Caco-2 (cell line): Measurements from ENCODE around the gene PIM2. TPM values are rescaled to one million over a fixed set of nuclear protein-coding genes. Genes with fewer than 3 reads are reported as not detected.

Experiments used
- BruUV-seq: library from RNA; stranded (reverse); fragments of 400-500 nt; replicated peaks from 2 replicates; lab custom pipeline; 2021; lab: Mats Ljungman, UMichigan
- CTCF ChIA-PET: fragments of 300-600 bp; sonication (Branson Sonifier 250); formaldehyde crosslinking; loops from one replicate; lab custom pipeline; 2022; ENCODE audit warnings: antibody characterized with exemption; lab: Charles Lee
- POLR2A ChIA-PET: fragments of 300-600 bp; sonication (Branson Sonifier 250); formaldehyde crosslinking; loops from one replicate; lab custom pipeline; 2022; ENCODE audit warnings: antibody characterized with exemption; lab: Charles Lee
- DNase-seq, 2 experiments: peaks; one replicate each; pipeline versions ENCODE4 v3.0.0 to v3.0.0-alpha.2; 2020 to 2022
- H3K27me3 ChIP-seq: replicated peaks from 2 replicates; pipeline ENCODE4 v1.6.0; 2011; ENCODE audit warnings: low read length; ENCODE audit not compliant: control insufficient read depth, insufficient read depth
- H3K36me3 ChIP-seq: 2 replicates; pipeline ENCODE4 v1.5.1; 2011; ENCODE audit warnings: low read length; ENCODE audit not compliant: control insufficient read depth, insufficient read depth
- H3K4me1 ChIP-seq: fragments of 250-450 bp; sonication (Bioruptor Pico); 2 replicates; pipeline ENCODE4 v1.5.1; 2020; ENCODE audit warnings: mild to moderate bottlenecking
- H3K4me3 ChIP-seq: 2 replicates; pipeline ENCODE4 v1.5.1; 2011; ENCODE audit warnings: low read depth, mild to moderate bottlenecking, control low read depth, low read length
- H3K9me3 ChIP-seq: fragments of 250-450 bp; sonication (Bioruptor Pico); 2 replicates; pipeline ENCODE4 v1.5.1; 2020; ENCODE audit warnings: mild to moderate bottlenecking, moderate library complexity
- H3K27ac Mint-ChIP-seq: one replicate; pipeline ENCODE4 v1.8.0; 2022; ENCODE audit warnings: mixed read lengths; ENCODE audit not compliant: unreplicated experiment
- H3K27me3 Mint-ChIP-seq: one replicate; pipeline ENCODE4 v1.8.0; 2022; ENCODE audit warnings: mixed read lengths; ENCODE audit not compliant: insufficient read depth, unreplicated experiment
- H3K36me3 Mint-ChIP-seq: one replicate; pipeline ENCODE4 v1.8.0; 2022; ENCODE audit warnings: mild to moderate bottlenecking, mixed read lengths; ENCODE audit not compliant: insufficient read depth, unreplicated experiment
- H3K4me1 Mint-ChIP-seq: one replicate; pipeline ENCODE4 v1.8.0; 2022; ENCODE audit warnings: low read depth, mixed read lengths; ENCODE audit not compliant: unreplicated experiment
- H3K4me3 Mint-ChIP-seq: one replicate; pipeline ENCODE4 v1.8.0; 2022; ENCODE audit warnings: mild to moderate bottlenecking, moderate library complexity, mixed read lengths; ENCODE audit not compliant: unreplicated experiment
- H3K9me3 Mint-ChIP-seq: one replicate; pipeline ENCODE4 v1.8.0; 2022; ENCODE audit warnings: mixed read lengths; ENCODE audit not compliant: unreplicated experiment
- CTCF ChIP-seq, 2 experiments: fragments of 200-600 bp in 1 of 2; IDR thresholded peaks; 1 replicate in 1 of 2; 2 replicates in 1 of 2; pipeline versions ENCODE4 v1.5.1 to v1.8.0; 2011 to 2022; ENCODE audit warnings: antibody characterized with exemption in 1 of 2, control low read depth in 1 of 2, inconsistent platforms in 1 of 2, low read depth in 1 of 2, low read length in 1 of 2, mild to moderate bottlenecking in 1 of 2, moderate library complexity in 1 of 2; ENCODE audit not compliant: insufficient read depth in 1 of 2, severe bottlenecking in 1 of 2, unreplicated experiment in 1 of 2
- intact Hi-C: fragments of 100-400 bp; cut with micrococcal nuclease; formaldehyde crosslinking; loops from one replicate; pipeline ENCODE4 v1.10.0; 2022; ENCODE audit not compliant: unreplicated experiment
- total RNA-seq: library from RNA; stranded (reverse); gene quantifications from 2 replicates; pipeline ENCODE4 v1.2.3, GENCODE V29; 2022

The PIM2 gene
- total RNA-seq, 1 experiment from 2014 or later: 12.0 TPM

- Mint-ChIP-seq H3K4me3 (no peak overlapping the region), H3K9me3 (no peaks in the 10 kb centered on the region), H3K36me3 (peaks cover 35% of the 10 kb centered on the region), H3K27me3 (no peaks in the 10 kb centered on the region), H3K27ac (no peak overlapping the region), H3K4me1 (no peaks in the 10 kb centered on the region)
- TF ChIP-seq CTCF (IDR thresholded peaks at IDR 0.05; ENCODE audit: insufficient read depth in 1 of 2, low read depth in 1 of 2, low read length in 1 of 2, severe bottlenecking in 1 of 2, unreplicated experiment in 1 of 2): no peak
- Histone ChIP-seq H3K27me3 (no peaks in the 10 kb centered on the region), H3K4me1 (no peaks in the 10 kb centered on the region), H3K36me3 (no peaks in the 10 kb centered on the region), H3K9me3 (no peaks in the 10 kb centered on the region), H3K4me3 (no peak overlapping the region)
- CTCF ChIA-PET: no interaction called here
- no peak for DNase-seq
- POLR2A ChIA-PET: no interaction called here
- no TSS peak for BruUV-seq
- intact Hi-C loops: no loop called here
Observed at GRCh38 chrX:48933757-48934156, 14.9 kb upstream of the PIM2 start.

GRCh38 chrX:48927736-48928382 lies 9.0 kb upstream of the PIM2 start:
- H3K27ac Mint-ChIP-seq: no peak overlapping the region
- POLR2A ChIA-PET: no interaction called here

GRCh38 chrX:48927123-48927522 lies 8.3 kb upstream of the PIM2 start:
- Mint-ChIP-seq H3K27me3 (no peaks in the 10 kb centered on the region), H3K4me1 (no peaks in the 10 kb centered on the region), H3K27ac (no peak overlapping the region), H3K36me3 (peaks cover 29% of the 10 kb centered on the region), H3K9me3 (no peaks in the 10 kb centered on the region), H3K4me3 (no peak overlapping the region)
- no peaks in the 10 kb centered on the region; the same call in 1 of the 2 replicates for H3K36me3 ChIP-seq
- ChIA-PET CTCF (no interaction called here), POLR2A (no interaction called here)
- H3K4me3 ChIP-seq: no peak overlapping the region
- intact Hi-C loops: no loop called here
- H3K4me1 ChIP-seq: no peaks in the 10 kb centered on the region
- BruUV-seq: no TSS peak
- no peaks in the 10 kb centered on the region for H3K9me3 ChIP-seq
- no peak for DNase-seq
- no peak for TF ChIP-seq CTCF (IDR thresholded peaks at IDR 0.05; ENCODE audit: insufficient read depth in 1 of 2, low read depth in 1 of 2, low read length in 1 of 2, severe bottlenecking in 1 of 2, unreplicated experiment in 1 of 2)
- H3K27me3 ChIP-seq: no peaks in the 10 kb centered on the region

More at GRCh38 chrX:48927736-48928382, 9.0 kb upstream of the PIM2 start:
- DNase-seq: no peak
- Histone ChIP-seq H3K4me1 (no peaks in the 10 kb centered on the region), H3K4me3 (no peak overlapping the region), H3K36me3 (no peaks in the 10 kb centered on the region; the same call in 1 of the 2 replicates), H3K9me3 (no peaks in the 10 kb centered on the region), H3K27me3 (no peaks in the 10 kb centered on the region)
- TF ChIP-seq CTCF (IDR thresholded peaks at IDR 0.05; ENCODE audit: insufficient read depth in 1 of 2, low read depth in 1 of 2, low read length in 1 of 2, severe bottlenecking in 1 of 2, unreplicated experiment in 1 of 2): no peak
- BruUV-seq: no TSS peak
- H3K27me3 Mint-ChIP-seq: no peaks in the 10 kb centered on the region
- intact Hi-C loops: no loop called here
- H3K4me1 Mint-ChIP-seq: no peaks in the 10 kb centered on the region
- H3K4me3 Mint-ChIP-seq: no peak overlapping the region
- CTCF ChIA-PET: no interaction called here
- no peaks in the 10 kb centered on the region for H3K9me3 Mint-ChIP-seq
- H3K36me3 Mint-ChIP-seq: peaks cover 32% of the 10 kb centered on the region
